Measurements from ENCODE around the gene ZFAND3. TPM values are rescaled to one million over a fixed set of nuclear protein-coding genes. Genes with fewer than 3 reads are reported as not detected.

The ZFAND3 gene
- polyA plus RNA-seq, 1 of the 3 experiments (the other 2 are of a cell fraction), result 16.7 TPM

DNA sequence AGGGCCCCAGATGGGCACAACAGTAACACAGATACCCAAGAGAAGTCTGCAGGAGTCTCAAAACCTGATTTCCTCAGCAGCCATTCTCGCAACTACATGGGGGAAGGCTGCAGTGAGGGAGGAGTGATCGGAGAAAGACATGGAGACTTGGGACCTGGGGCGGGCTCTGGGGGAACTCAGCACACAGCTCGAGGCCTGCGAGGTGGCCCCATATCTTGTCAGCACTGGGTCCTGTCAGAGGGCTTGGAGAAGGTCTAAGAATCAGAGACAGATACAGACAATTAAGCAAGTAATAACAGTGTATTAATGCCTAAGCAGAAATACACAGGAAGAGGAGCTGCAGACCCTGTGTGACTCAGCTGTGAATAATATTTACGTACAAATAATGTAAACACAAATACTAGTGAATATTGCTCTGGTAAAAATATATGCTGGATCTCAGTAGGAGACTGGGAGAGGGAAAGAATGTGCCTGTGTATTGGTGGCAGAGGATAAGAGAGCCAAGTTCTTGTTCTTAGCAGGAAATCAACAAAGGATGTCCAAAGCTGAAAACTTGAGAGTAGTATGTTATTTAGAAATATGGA is 336.2 kb downstream of the ZFAND3 start (continued):
- TF ChIP-seq, protein P1, sequence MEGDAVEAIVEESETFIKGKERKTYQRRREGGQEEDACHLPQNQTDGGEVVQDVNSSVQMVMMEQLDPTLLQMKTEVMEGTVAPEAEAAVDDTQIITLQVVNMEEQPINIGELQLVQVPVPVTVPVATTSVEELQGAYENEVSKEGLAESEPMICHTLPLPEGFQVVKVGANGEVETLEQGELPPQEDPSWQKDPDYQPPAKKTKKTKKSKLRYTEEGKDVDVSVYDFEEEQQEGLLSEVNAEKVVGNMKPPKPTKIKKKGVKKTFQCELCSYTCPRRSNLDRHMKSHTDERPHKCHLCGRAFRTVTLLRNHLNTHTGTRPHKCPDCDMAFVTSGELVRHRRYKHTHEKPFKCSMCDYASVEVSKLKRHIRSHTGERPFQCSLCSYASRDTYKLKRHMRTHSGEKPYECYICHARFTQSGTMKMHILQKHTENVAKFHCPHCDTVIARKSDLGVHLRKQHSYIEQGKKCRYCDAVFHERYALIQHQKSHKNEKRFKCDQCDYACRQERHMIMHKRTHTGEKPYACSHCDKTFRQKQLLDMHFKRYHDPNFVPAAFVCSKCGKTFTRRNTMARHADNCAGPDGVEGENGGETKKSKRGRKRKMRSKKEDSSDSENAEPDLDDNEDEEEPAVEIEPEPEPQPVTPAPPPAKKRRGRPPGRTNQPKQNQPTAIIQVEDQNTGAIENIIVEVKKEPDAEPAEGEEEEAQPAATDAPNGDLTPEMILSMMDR (IDR thresholded peaks at IDR 0.05), result no peak

DNA sequence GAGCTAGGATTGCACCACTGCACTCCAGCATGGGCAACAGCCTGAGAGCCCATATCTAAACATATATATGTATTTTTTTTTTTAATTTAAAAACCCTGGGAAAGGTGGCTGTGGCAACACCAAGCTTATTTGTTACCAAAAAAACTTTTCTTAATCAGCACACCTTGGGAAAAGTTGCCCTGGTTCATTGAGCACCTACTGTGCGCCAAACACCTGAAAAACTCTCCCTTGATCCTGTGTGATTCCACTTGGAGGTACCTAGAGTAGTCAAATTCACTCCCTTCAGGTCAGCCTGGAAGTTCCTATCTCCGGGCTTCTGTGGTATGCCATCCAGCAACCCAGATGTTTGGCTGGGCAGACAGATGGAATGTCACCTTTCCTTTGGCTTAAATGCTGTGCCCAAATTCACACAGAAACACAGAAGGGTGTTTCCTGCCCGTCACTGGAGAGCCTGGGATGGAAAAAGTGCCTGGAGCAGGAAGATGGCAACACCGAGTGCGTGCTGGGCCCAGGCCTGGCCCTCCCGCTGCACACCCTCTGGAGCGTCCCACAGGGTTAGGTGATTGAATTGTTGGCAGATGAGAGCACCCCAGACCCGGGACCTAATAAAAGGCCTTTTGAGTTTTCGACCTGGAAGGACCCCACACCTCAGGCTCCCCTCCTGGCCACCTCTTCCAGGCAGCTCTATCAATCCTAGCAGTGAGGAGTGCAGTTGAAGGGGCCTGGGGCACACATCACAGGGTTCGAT is 337.5 kb downstream of the ZFAND3 start:
- DNase-seq, result no peak
- H3K4me1 ChIP-seq (ENCODE audit: control insufficient read depth in 1 of 2, insufficient read depth in 2 of 2, low read depth in 1 of 2, low read length in 1 of 2), result peaks cover 0 to 7% of the 10 kb centered on the region in 2 experiments; a peak in 2 of 4 replicates
- no peaks in the 10 kb centered on the region for H3K9me3 ChIP-seq
- no peak overlapping the region for H3K4me3 ChIP-seq (ENCODE audit: low read depth in 2 of 2, low read length in 1 of 2)
- H3K4me2 ChIP-seq, result no peak overlapping the region
- H3K27ac ChIP-seq (ENCODE audit: low read depth in 2 of 2, low read length in 1 of 2), result no peak overlapping the region
- H3K9me2 ChIP-seq, result no peaks in the 10 kb centered on the region
- POLR2A ChIA-PET, result no interaction called here
- no peaks in the 10 kb centered on the region for H3F3A ChIP-seq (replicated peaks; ENCODE audit: insufficient read depth)
- TF ChIP-seq, protein P2, sequence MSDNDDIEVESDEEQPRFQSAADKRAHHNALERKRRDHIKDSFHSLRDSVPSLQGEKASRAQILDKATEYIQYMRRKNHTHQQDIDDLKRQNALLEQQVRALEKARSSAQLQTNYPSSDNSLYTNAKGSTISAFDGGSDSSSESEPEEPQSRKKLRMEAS (IDR thresholded peaks at IDR 0.05; ENCODE audit: low read depth), result no peak
- no peak for TF ChIP-seq TAF1 (IDR thresholded peaks at IDR 0.05; ENCODE audit: borderline replicate concordance, low read depth, low read length)
- TF ChIP-seq TEAD4 (IDR thresholded peaks at IDR 0.05; ENCODE audit: borderline replicate concordance, insufficient read depth), result no peak
- TF ChIP-seq, protein P1 (IDR thresholded peaks at IDR 0.05), result no peak
- H3K36me3 ChIP-seq (replicated peaks in 1 of 2; ENCODE audit: control insufficient read depth in 1 of 2, insufficient read depth in 2 of 2, low read length in 1 of 2), result peaks cover 6 to 16% of the 10 kb centered on the region in 2 experiments
- 85% methylated on average over 8 of the region's 10 CpGs for WGBS (ENCODE audit: low lambda C conversion rate)
- no peak overlapping the region for H3K9ac ChIP-seq
- H3K79me2 ChIP-seq (ENCODE audit: insufficient read depth), result no peaks in the 10 kb centered on the region
- H3K27me3 ChIP-seq (ENCODE audit: insufficient read depth), result no peaks in the 10 kb centered on the region
- H2AFZ ChIP-seq (ENCODE audit: low read depth), result no peak overlapping the region
- CTCF ChIA-PET, result interaction anchor here (1.1 to 1.4 kb wide), 3 partner anchors 10 to 365 kb away, joined by 3 to 5 read pairs (median 3); no protein-coding TSS in a partner anchor
- no peaks in the 10 kb centered on the region for H4K20me1 ChIP-seq (ENCODE audit: insufficient read depth)

DNA sequence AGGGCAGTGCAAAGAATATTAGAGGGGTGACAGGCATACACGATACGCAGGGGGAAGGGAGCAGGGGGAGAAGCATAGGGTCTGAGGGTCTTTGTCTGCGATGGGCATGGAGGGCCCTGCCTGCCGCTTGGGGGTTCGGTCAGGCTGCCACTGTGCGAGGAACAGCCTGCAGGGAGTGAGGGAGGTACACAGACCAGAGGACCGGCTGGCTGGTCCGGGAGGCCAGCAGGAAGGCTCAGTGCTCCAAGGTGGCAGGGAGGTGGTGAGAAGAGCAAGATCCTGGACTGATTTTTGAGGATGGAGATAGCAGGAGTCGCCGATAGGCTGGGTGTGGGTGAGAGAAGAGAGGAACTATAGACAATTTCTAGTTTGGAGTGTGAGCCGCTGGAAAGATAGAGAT is 338.4 kb downstream of the ZFAND3 start:
- no peaks in the 10 kb centered on the region for H4K20me1 ChIP-seq (ENCODE audit: insufficient read depth)
- TF ChIP-seq, protein P3, sequence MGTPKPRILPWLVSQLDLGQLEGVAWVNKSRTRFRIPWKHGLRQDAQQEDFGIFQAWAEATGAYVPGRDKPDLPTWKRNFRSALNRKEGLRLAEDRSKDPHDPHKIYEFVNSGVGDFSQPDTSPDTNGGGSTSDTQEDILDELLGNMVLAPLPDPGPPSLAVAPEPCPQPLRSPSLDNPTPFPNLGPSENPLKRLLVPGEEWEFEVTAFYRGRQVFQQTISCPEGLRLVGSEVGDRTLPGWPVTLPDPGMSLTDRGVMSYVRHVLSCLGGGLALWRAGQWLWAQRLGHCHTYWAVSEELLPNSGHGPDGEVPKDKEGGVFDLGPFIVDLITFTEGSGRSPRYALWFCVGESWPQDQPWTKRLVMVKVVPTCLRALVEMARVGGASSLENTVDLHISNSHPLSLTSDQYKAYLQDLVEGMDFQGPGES (IDR thresholded peaks at IDR 0.05; ENCODE audit: low read depth, low read length), result no peak
- TF ChIP-seq NFIC (IDR thresholded peaks at IDR 0.05; ENCODE audit: borderline replicate concordance) (no peak), POLR2AphosphoS5 (IDR thresholded peaks at IDR 0.05; ENCODE audit: low read depth, low read length) (no peak), RFX5 (IDR thresholded peaks at IDR 0.05; ENCODE audit: low read length) (no peak)
- TF ChIP-seq, protein P1 (IDR thresholded peaks at IDR 0.05), result no peak
- TF ChIP-seq, protein P2 (IDR thresholded peaks at IDR 0.05; ENCODE audit: low read depth), result no peak
- ChIA-PET POLR2A (no interaction called here), CTCF (interaction anchor here (1.2 kb wide), 1 partner anchor 11 kb away, joined by 5 read pairs; no protein-coding TSS in a partner anchor)
- H3K27me3 ChIP-seq (ENCODE audit: insufficient read depth), result no peaks in the 10 kb centered on the region
- no peak for DNase-seq
- no peaks in the 10 kb centered on the region for H3K9me3 ChIP-seq
- no peak overlapping the region for H3K9ac ChIP-seq
- H3K36me3 ChIP-seq (replicated peaks in 1 of 2; ENCODE audit: control insufficient read depth in 1 of 2, insufficient read depth in 2 of 2, low read length in 1 of 2), result peaks cover under 1 to 10% of the 10 kb centered on the region in 2 experiments
- no peaks in the 10 kb centered on the region for H3F3A ChIP-seq (replicated peaks; ENCODE audit: insufficient read depth)
- no peak overlapping the region for H3K4me2 ChIP-seq
- no peak overlapping the region for H2AFZ ChIP-seq (ENCODE audit: low read depth)
- 96% methylated on average over 11 of the region's 11 CpGs for WGBS (ENCODE audit: low lambda C conversion rate)
- no peaks in the 10 kb centered on the region for H3K9me2 ChIP-seq
- H3K4me1 ChIP-seq (ENCODE audit: control insufficient read depth in 1 of 2, insufficient read depth in 2 of 2, low read depth in 1 of 2, low read length in 1 of 2), result peaks cover 0 to 7% of the 10 kb centered on the region in 2 experiments; a peak in 2 of 4 replicates
- H3K27ac ChIP-seq (ENCODE audit: low read depth in 2 of 2, low read length in 1 of 2), result no peak overlapping the region
- H3K79me2 ChIP-seq (ENCODE audit: insufficient read depth), result no peaks in the 10 kb centered on the region
- no peak overlapping the region for H3K4me3 ChIP-seq (ENCODE audit: low read depth in 2 of 2, low read length in 1 of 2)

Data from SK-N-SH (cell line).